Ascending aorta (tissue), 2 donors: ENCODE measurements around the gene BMP7. TPM values are rescaled to one million over a fixed set of nuclear protein-coding genes. Genes with fewer than 3 reads are reported as not detected.

Experiments
- DNase-seq, 2 donors: peaks; one replicate each; pipeline ENCODE4 v3.0.0-alpha.2; 2019; ENCODE audit warnings: low spot score in 2 of 2
- H3K27ac ChIP-seq, 2 donors: fragments of 200-600 bp; sonication (generic); one replicate each; pipeline ENCODE4 v1.5.1; 2016 to 2017; ENCODE audit warnings: mild to moderate bottlenecking in 1 of 2
- H3K27me3 ChIP-seq: fragments of 200-600 bp; sonication (generic); one replicate; pipeline ENCODE4 v1.5.1; 2017
- H3K36me3 ChIP-seq, 2 donors: fragments of 200-600 bp; sonication (generic); one replicate each; pipeline ENCODE4 v1.5.1; 2016
- H3K4me1 ChIP-seq, 2 donors: fragments of 200-600 bp; sonication (generic); one replicate each; pipeline ENCODE4 v1.5.1; 2016 to 2017; ENCODE audit warnings: mild to moderate bottlenecking in 1 of 2
- H3K4me3 ChIP-seq, 2 donors: fragments of 200-600 bp; sonication (generic); one replicate each; pipeline ENCODE4 v1.5.1; 2016 to 2017; ENCODE audit warnings: mild to moderate bottlenecking in 1 of 2
- H3K9me3 ChIP-seq, 2 donors: fragments of 200-600 bp; sonication (generic); one replicate each; pipeline ENCODE4 v1.5.1; 2016
- CTCF ChIP-seq, 3 experiments: fragments of 200-600 bp in 2 of 3; fragments of 450-650 bp in 1 of 3; sonication (generic) in 2 of 3; IDR thresholded peaks; one replicate each; pipeline ENCODE4 v1.5.1; 2016 to 2019; ENCODE audit warnings: antibody characterized with exemption in 3 of 3, mild to moderate bottlenecking in 1 of 3, moderate library complexity in 1 of 3
- intact Hi-C: fragments of 100-400 bp; cut with DNase I; formaldehyde crosslinking; loops from one replicate; pipeline ENCODE4 v1.15.1; 2023
- total RNA-seq: library from RNA; depleted of rRNA; stranded (reverse); fragments of >200 nt; gene quantifications from one replicate; pipeline ENCODE4 v1.1.0, GENCODE V29; 2016

The BMP7 gene
- total RNA-seq, 1 donor from 2014 or later: not detected

- Histone ChIP-seq H3K27me3 (no peaks in the 10 kb centered on the region), H3K4me1 (no peaks in the 10 kb centered on the region), H3K36me3 (no peaks in the 10 kb centered on the region), H3K27ac (no peak overlapping the region), H3K4me3 (no peak overlapping the region), H3K9me3 (no peaks in the 10 kb centered on the region)
- no peak for TF ChIP-seq CTCF (IDR thresholded peaks at IDR 0.05)
- intact Hi-C loops: no loop called here
- DNase-seq: no peak
Observed at GRCh38 chr20:57129303-57129702, 137.1 kb downstream of the BMP7 start.

- H3K36me3 ChIP-seq: no peaks in the 10 kb centered on the region
- no peak overlapping the region for H3K4me3 ChIP-seq
- H3K27ac ChIP-seq: no peak overlapping the region
- H3K9me3 ChIP-seq: no peaks in the 10 kb centered on the region
- no peaks in the 10 kb centered on the region for H3K4me1 ChIP-seq
- intact Hi-C loops: no loop called here
- H3K27me3 ChIP-seq: no peaks in the 10 kb centered on the region
- DNase-seq: no peak
- no peak for TF ChIP-seq CTCF (IDR thresholded peaks at IDR 0.05)
Observed at GRCh38 chr20:57128044-57128757, 138.2 kb downstream of the BMP7 start.

GRCh38 chr20:57126481-57127092 is 139.9 kb downstream of the BMP7 start:
- no peak for TF ChIP-seq CTCF (IDR thresholded peaks at IDR 0.05)
- intact Hi-C loops: no loop called here

GRCh38 chr20:57124800-57125517 is 141.5 kb downstream of the BMP7 start:
- DNase-seq: no peak
- no peaks in the 10 kb centered on the region for H3K36me3 ChIP-seq
- TF ChIP-seq CTCF (IDR thresholded peaks at IDR 0.05): no peak
- no peaks in the 10 kb centered on the region for H3K9me3 ChIP-seq
- H3K27ac ChIP-seq: no peak overlapping the region
- H3K27me3 ChIP-seq: no peaks in the 10 kb centered on the region
- no peaks in the 10 kb centered on the region for H3K4me1 ChIP-seq
- intact Hi-C loops: no loop called here
- no peak overlapping the region for H3K4me3 ChIP-seq

More at GRCh38 chr20:57126481-57127092, 139.9 kb downstream of the BMP7 start:
- Histone ChIP-seq H3K27me3 (no peaks in the 10 kb centered on the region), H3K9me3 (no peaks in the 10 kb centered on the region), H3K4me1 (no peaks in the 10 kb centered on the region), H3K36me3 (no peaks in the 10 kb centered on the region), H3K4me3 (no peak overlapping the region), H3K27ac (no peak overlapping the region)
- no peak for DNase-seq

- Histone ChIP-seq H3K4me3 (no peak overlapping the region), H3K9me3 (no peaks in the 10 kb centered on the region), H3K27me3 (no peaks in the 10 kb centered on the region), H3K27ac (no peak overlapping the region), H3K36me3 (no peaks in the 10 kb centered on the region), H3K4me1 (no peaks in the 10 kb centered on the region)
- TF ChIP-seq CTCF (IDR thresholded peaks at IDR 0.05): no peak
- intact Hi-C loops: no loop called here
- DNase-seq: no peak
Observed at GRCh38 chr20:57124366-57124765, 142.1 kb downstream of the BMP7 start.
